ENCODE data around the gene PCLO. TPM values are rescaled to one million over a fixed set of nuclear protein-coding genes. Genes with fewer than 3 reads are reported as not detected.

PCLO gene
- total and polyA plus RNA-seq, 5 experiments from 2014 or later = not detected

DNA sequence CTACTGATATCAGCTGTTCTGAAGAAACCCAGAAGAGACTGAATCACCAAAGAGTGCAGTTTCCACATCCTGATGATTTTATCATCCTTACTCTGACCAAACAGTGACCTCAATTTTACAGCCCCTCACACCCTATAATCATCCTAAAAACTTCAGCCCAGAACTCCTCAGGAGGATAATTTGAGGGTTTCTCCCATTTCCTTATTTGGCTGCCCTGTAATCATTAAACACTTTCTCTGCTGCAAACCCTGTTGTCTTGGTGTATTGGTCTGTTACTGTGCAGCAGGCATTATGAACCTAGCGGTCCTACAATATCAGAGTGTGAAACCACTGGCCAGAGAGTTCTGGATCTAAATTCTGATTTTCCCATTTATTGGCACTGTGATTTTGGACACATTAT lies 141.7 kb downstream of the PCLO start:
- POLR2A ChIA-PET = no interaction called here
- DNase-seq (no peak), ATAC-seq (no peak)
- no peaks in the 10 kb centered on the region for H3K36me3 Mint-ChIP-seq
- H3K4me3 Mint-ChIP-seq = no peak overlapping the region
- no peak overlapping the region for H3K27ac Mint-ChIP-seq
- no peaks in the 10 kb centered on the region for H3K4me1 Mint-ChIP-seq
- H3K9me3 Mint-ChIP-seq = peaks cover 0 to 19% (median 12%) of the 10 kb centered on the region in 9 donors
- no peaks in the 10 kb centered on the region for H3K27me3 Mint-ChIP-seq

DNA sequence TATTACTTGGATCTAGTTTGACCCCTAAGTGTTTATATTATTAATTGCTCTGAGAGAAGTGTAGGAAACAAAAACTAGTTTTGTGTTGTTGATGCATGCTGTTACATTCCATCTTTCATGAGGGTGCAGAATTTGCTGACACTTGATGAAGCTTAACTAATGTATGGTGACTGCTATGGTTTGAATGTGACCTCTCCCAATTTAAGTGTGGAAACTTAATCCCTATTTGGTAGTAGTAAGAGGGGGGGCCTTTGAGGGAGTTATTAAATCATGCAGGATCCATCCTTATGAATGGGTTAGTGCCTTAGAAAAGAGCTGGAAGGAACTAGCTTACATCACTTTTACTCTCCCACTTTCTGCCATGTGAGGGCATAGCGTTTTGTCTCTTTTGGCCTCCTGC lies 142.5 kb downstream of the PCLO start:
- DNase-seq = no peak
- no peaks in the 10 kb centered on the region for H3K27me3 Mint-ChIP-seq
- H3K4me1 Mint-ChIP-seq = no peaks in the 10 kb centered on the region
- H3K36me3 Mint-ChIP-seq = no peaks in the 10 kb centered on the region
- H3K4me3 Mint-ChIP-seq = no peak overlapping the region
- POLR2A ChIA-PET = no interaction called here
- no peak for ATAC-seq
- H3K9me3 Mint-ChIP-seq = peaks cover 0 to 19% (median 12%) of the 10 kb centered on the region in 9 donors
- H3K27ac Mint-ChIP-seq = no peak overlapping the region

DNA sequence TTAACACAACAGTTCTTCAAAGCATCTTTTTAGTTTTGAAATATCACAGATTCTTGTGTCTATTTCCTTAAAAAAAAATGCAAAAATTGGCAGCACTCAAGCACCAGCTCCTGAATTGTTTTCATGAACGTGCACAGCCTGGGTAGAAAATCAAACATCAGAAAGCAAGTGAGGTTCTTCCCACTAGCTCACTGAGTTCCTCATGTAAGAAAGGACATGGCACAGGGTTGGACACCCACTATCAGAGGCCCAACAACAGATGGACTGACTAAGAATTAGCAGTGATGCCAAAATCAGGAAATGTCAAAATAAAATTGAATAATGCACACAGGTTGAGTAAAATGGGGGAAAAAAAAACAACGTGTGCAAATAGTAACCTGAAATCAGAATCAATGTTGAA lies 146.8 kb downstream of the PCLO start:
- ATAC-seq = no peak
- Mint-ChIP-seq H3K4me3 (no peak overlapping the region), H3K27ac (no peak overlapping the region), H3K9me3 (peaks cover 0 to 19% (median 5%) of the 10 kb centered on the region in 9 donors), H3K4me1 (no peaks in the 10 kb centered on the region), H3K27me3 (peaks cover 0 to 2% (median 0%) of the 10 kb centered on the region in 5 donors), H3K36me3 (no peaks in the 10 kb centered on the region)
- POLR2A ChIA-PET = no interaction called here
- DNase-seq = no peak

DNA sequence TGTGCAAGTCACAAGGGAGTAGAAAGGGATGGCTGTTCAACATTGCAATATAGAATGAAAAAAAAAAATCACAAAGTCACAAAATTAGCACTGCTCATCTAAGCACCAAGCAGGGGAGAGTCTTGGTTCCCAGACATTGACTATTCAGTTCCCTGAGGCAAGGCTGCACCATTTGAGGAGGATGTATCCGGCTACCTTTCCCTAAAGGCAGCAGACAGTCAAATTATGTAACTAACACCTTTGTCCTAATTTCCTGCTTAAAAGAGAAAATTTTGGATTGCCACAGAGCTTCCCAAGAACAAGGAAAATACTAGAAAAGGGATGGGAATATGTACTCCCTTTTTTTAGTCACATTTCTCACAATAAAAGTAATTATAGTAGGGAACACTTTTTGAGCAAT lies 148.1 kb downstream of the PCLO start:
- Mint-ChIP-seq H3K36me3 (no peaks in the 10 kb centered on the region), H3K4me3 (no peak overlapping the region), H3K4me1 (no peaks in the 10 kb centered on the region), H3K27me3 (peaks cover 0 to 2% (median 0%) of the 10 kb centered on the region in 5 donors), H3K9me3 (peaks cover 0 to 13% (median 0%) of the 10 kb centered on the region in 9 donors), H3K27ac (no peak overlapping the region)
- POLR2A ChIA-PET = no interaction called here
- DNase-seq = no peak
- ATAC-seq = no peak

DNA sequence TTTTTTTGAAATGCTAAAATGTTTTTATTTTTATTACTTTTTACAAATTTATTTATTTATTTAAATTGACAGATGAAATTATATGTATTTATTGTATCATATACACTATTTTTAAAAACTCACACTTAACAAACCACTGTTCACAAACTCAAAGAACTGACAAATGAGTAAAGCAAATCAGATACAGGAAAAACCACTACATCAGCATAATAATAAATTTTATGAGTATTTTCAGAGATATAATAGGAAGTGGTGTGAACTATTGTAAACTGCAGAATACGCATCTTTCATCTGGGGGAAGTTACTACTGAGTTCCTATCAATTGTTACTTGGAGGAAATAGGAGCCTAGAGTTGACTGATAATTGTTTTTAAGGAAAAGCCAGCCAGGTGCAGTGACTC lies 150.7 kb downstream of the PCLO start:
- no peak overlapping the region for H3K27ac Mint-ChIP-seq
- no peak overlapping the region for H3K4me3 Mint-ChIP-seq
- H3K27me3 Mint-ChIP-seq = peaks cover 0 to 2% (median 0%) of the 10 kb centered on the region in 5 donors

DNA sequence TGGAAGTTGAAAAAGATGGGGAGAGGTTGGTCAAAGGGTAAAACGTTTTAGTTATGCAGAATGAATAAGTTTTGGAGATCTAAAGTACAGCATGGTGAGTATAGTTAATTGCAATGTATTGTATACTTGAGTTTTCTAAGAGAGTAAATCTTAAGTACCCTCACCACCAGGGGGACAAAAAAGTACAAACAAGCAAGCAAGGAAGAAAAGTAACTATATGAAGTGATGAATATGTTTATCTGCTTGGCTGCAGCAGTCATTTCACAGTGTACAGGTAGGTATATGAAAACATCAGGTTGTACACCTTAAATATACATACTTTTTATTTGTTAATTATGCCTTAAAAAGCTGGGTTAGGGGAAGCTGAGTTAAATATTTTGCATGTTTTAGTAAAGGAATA lies 157.3 kb downstream of the PCLO start:
- H3K27ac Mint-ChIP-seq = no peak overlapping the region
- no peaks in the 10 kb centered on the region for H3K4me1 Mint-ChIP-seq
- no peaks in the 10 kb centered on the region for H3K36me3 Mint-ChIP-seq
- DNase-seq (no peak), ATAC-seq (no peak)
- POLR2A ChIA-PET = no interaction called here
- H3K27me3 Mint-ChIP-seq = no peaks in the 10 kb centered on the region
- peaks cover 0 to 10% (median 3%) of the 10 kb centered on the region in 9 donors for H3K9me3 Mint-ChIP-seq
- no peak overlapping the region for H3K4me3 Mint-ChIP-seq

More for the DNA sequence above, 150.7 kb downstream of the PCLO start:
- POLR2A ChIA-PET = no interaction called here
- Mint-ChIP-seq H3K4me1 (no peaks in the 10 kb centered on the region), H3K9me3 (peaks cover 0 to 7% (median 0%) of the 10 kb centered on the region in 9 donors), H3K36me3 (no peaks in the 10 kb centered on the region)
- DNase-seq (no peak), ATAC-seq (no peak)

DNA sequence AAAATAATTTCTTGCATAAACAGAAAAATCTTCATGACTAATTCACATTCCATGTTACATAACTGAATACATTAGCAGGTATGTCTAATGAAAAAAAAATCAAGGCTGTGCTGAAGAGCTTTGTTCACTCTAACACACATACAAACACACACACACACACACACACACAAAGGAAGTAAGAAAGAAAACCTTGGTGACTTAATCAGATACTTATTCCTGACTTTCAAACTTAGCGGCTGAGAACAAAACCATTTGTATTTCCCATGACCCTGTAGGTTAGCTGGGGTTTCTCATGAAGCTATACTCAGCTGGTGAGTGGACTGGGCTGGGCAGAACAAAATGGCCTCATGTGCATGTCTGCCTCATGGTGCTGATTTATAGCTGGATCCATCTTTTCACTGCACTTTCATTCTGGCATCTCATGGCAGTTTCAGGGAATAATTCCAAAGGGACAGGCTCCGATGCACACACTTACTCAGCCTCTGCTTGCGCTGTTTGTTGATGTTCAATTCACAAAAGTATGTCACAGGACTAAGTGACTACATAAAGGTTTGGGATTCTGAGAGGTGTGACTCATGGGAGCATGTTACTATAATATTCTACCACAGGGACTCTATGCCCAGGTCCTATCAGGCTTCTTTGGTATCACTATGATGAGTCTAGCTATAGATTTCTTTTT lies 161.2 kb downstream of the PCLO start:
- ATAC-seq (no peak), DNase-seq (no peak)
- Mint-ChIP-seq H3K27ac (no peak overlapping the region), H3K27me3 (no peaks in the 10 kb centered on the region), H3K36me3 (no peaks in the 10 kb centered on the region), H3K4me3 (no peak overlapping the region), H3K9me3 (peaks cover 0 to 19% (median 5%) of the 10 kb centered on the region in 9 donors), H3K4me1 (no peaks in the 10 kb centered on the region)
- POLR2A ChIA-PET = no interaction called here

DNA sequence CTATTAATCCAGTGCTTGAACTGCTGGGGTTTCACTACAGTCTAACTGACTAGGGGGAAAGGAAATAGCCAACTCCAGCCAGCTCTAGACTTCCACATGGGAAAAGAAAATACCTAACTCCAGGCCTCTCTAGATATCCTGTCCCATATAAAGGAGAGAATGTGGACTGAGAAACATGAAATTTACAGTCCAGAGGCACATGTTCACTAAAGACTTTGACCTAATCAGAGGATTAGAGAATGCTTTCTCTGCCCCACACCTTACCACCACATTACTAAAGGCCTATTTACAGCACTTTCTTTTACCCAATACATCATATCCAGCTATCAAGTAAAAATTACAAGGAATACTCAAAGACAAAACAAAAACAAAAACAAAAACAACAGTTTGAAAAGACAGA lies 164.2 kb downstream of the PCLO start:
- H3K4me3 Mint-ChIP-seq = no peak overlapping the region
- H3K9me3 Mint-ChIP-seq = peaks cover 0 to 21% (median 4%) of the 10 kb centered on the region in 9 donors
- H3K4me1 Mint-ChIP-seq = no peaks in the 10 kb centered on the region
- no peak overlapping the region for H3K27ac Mint-ChIP-seq
- H3K27me3 Mint-ChIP-seq = no peaks in the 10 kb centered on the region
- ATAC-seq (no peak), DNase-seq (no peak)
- POLR2A ChIA-PET = no interaction called here
- no peaks in the 10 kb centered on the region for H3K36me3 Mint-ChIP-seq

DNA sequence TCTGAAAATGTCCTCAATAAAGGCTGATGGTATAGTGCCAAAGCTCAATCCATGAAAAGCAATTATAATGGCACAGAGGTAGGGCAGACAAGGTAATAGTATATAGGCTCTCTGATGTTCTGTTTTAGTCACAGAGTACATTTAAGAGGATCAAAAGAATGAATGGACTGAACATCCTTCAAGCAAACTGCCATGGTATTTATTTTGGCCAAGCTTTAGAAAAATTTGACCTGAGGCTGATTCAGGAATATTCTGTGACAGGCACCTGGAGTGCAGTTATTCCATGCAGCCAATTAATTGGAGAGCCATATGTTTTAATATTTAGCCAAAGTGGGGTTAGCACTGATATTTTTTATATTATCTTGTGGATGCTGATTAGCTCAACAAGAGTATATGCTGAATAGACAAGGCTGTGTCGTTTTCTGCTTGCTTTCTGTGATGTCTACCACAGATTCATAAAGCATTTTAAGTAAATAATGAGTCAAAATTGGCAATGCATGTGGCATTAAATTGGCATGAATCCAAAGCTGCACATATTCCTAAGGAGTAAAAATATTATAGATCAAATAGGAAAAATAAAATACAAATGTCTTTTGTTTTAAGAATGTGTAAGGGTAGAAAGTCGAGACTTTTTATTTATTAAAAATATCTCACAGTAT lies 177.4 kb downstream of the PCLO start:
- Mint-ChIP-seq H3K27me3 (no peaks in the 10 kb centered on the region), H3K36me3 (no peaks in the 10 kb centered on the region), H3K4me3 (no peak overlapping the region), H3K27ac (no peak overlapping the region), H3K9me3 (peaks cover 0 to 4% (median 0%) of the 10 kb centered on the region in 9 donors), H3K4me1 (no peaks in the 10 kb centered on the region)
- no peak for DNase-seq
- no peak for ATAC-seq
- POLR2A ChIA-PET = no interaction called here

DNA sequence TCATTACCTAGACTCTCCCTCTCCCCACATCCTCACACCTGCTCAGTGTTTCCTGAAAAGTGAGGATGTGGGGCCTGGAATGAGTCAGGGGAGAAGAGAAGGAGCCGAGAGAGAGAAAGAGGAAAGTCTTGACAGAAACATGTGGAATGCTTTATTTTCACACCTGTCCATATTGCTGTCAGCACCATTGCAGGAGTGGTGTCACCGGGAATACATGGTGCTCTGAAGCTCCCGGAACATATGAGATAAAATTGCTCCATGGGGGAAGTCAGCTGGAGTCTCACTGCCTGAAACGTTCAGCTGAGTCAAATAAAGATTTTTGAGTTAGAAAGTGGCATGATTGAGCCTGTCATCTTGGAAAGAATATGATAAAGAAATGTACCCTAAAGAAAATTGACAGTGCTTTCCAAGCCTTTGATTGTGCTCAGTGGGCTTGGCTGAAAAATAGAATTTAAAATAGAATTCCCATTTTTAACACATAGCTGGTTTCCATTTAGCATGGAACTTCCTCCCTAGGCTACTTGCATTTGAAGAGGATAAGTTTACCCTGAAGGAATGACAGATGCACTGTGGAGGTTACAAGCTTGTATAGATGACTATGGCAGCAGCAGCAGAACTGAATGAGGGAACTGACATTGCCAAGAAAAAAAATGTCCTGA lies 182.4 kb downstream of the PCLO start:
- POLR2A ChIA-PET = no interaction called here
- DNase-seq (no peak), ATAC-seq (no peak)
- no peak overlapping the region for H3K4me3 Mint-ChIP-seq
- H3K36me3 Mint-ChIP-seq = no peaks in the 10 kb centered on the region
- H3K4me1 Mint-ChIP-seq = no peaks in the 10 kb centered on the region
- no peaks in the 10 kb centered on the region for H3K27me3 Mint-ChIP-seq
- no peak overlapping the region for H3K27ac Mint-ChIP-seq
- peaks cover 0 to 2% (median 0%) of the 10 kb centered on the region in 9 donors for H3K9me3 Mint-ChIP-seq

DNA sequence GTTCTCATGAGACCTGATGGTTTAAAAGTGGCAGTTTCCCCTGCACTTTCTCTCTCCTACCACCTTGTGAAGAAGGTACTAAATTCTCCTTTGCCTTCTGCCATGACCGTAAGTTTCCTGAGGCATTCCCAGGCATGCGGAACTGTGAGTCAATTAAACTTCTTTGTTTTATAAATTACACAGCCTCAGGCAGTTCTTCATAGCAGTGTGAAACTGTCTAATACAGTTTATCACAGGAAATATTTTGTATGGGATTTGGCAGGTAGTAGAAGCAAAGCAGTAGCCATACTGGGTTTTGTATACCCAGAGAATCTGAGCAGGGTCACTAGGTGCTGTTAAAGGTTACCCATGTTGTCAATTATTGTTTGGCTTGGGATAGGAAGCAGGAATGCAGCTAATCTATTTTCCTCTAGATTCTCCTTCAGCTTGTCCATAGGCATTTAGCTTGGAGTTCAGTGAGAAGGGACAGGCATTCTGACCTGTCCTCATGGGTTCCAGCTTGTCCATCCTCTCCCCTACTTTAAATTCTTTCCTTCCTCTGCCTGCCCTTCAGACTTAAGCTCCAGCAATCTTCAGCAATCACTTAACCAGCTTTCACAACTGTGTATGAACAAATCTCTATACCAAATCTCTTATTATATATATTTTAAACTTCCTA lies 186.7 kb downstream of the PCLO start:
- H3K27me3 Mint-ChIP-seq = no peaks in the 10 kb centered on the region
- H3K9me3 Mint-ChIP-seq = peaks cover 0 to 2% (median 0%) of the 10 kb centered on the region in 9 donors
- POLR2A ChIA-PET = no interaction called here
- no peaks in the 10 kb centered on the region for H3K36me3 Mint-ChIP-seq
- ATAC-seq = no peak
- no peak for DNase-seq
- H3K4me1 Mint-ChIP-seq = no peaks in the 10 kb centered on the region
- H3K4me3 Mint-ChIP-seq = no peak overlapping the region
- no peak overlapping the region for H3K27ac Mint-ChIP-seq

DNA sequence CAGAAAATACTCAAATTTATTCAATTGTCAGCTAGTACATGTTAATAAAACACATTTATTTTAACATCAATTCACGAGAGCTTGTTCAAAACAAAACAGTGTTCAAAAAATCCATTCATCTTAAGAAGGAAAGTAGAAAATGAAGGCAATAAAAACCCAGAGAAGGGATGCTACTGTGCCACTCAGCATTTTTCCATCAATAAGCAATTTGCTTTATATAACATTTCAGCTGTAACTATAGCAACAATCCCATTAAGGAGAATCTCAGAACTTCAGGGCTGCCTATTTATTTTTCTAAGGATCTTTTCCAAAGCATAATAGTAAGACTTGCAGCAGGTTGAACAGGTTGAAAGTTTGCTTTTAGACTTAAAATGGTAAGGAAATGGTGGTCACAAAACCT lies 190.5 kb downstream of the PCLO start:
- POLR2A ChIA-PET = no interaction called here
- peaks cover 0 to 2% (median 0%) of the 10 kb centered on the region in 9 donors for H3K9me3 Mint-ChIP-seq
- ATAC-seq = no peak
- no peaks in the 10 kb centered on the region for H3K27me3 Mint-ChIP-seq
- H3K27ac Mint-ChIP-seq = no peak overlapping the region
- no peaks in the 10 kb centered on the region for H3K36me3 Mint-ChIP-seq
- no peaks in the 10 kb centered on the region for H3K4me1 Mint-ChIP-seq
- no peak for DNase-seq
- no peak overlapping the region for H3K4me3 Mint-ChIP-seq

All from naive thymus-derived CD8-positive, alpha-beta T cell (primary cell).